Sigmoid colon (tissue), 4 donors: Measurements from ENCODE around the gene CABP2.

Experiments
- CTCF ChIP-seq, 4 experiments: fragments of 450-650 bp in 3 of 4; fragments of 200-600 bp in 1 of 4; IDR thresholded peaks; one replicate each; pipeline ENCODE4 v1.5.1; 2016 to 2019; ENCODE audit warnings: antibody characterized with exemption in 4 of 4, mild to moderate bottlenecking in 3 of 4, moderate library complexity in 2 of 4
- EP300 ChIP-seq, 4 donors: sonication (generic); formaldehyde crosslinking; IDR thresholded peaks; one replicate each; pipeline ENCODE4 v1.6.1; 2017; ENCODE audit warnings: antibody characterized with exemption in 4 of 4
- POLR2A ChIP-seq, 2 donors: fragments of 450-650 bp; IDR thresholded peaks; one replicate each; pipeline ENCODE4 v1.6.1; 2016; ENCODE audit warnings: antibody characterized with exemption in 2 of 2, mild to moderate bottlenecking in 2 of 2, moderate library complexity in 2 of 2
- POLR2AphosphoS5 ChIP-seq, 4 donors: sonication (generic); formaldehyde crosslinking; IDR thresholded peaks; one replicate each; pipeline ENCODE4 v1.6.1; 2017; ENCODE audit warnings: antibody characterized with exemption in 4 of 4

GRCh38 chr11:67562963-67563704, 39.9 kb upstream of the CABP2 start:
- TF ChIP-seq POLR2A (IDR thresholded peaks at IDR 0.05) (no peak), CTCF (IDR thresholded peaks at IDR 0.05) (no peak), EP300 (IDR thresholded peaks at IDR 0.05) (no peak), POLR2AphosphoS5 (IDR thresholded peaks at IDR 0.05) (no peak)
